ENCODE data around the gene GPD2.

Gene GPD2

GRCh38 chr2:156459720-156460119 is 23.5 kb downstream of the GPD2 start:
- no peak for DNase-seq (ENCODE audit: low spot score)
- in situ Hi-C loops (cut with MboI; ENCODE audit: low sequenced_read_pairs, unreplicated experiment), result no loop called here
- TF ChIP-seq, protein P1, sequence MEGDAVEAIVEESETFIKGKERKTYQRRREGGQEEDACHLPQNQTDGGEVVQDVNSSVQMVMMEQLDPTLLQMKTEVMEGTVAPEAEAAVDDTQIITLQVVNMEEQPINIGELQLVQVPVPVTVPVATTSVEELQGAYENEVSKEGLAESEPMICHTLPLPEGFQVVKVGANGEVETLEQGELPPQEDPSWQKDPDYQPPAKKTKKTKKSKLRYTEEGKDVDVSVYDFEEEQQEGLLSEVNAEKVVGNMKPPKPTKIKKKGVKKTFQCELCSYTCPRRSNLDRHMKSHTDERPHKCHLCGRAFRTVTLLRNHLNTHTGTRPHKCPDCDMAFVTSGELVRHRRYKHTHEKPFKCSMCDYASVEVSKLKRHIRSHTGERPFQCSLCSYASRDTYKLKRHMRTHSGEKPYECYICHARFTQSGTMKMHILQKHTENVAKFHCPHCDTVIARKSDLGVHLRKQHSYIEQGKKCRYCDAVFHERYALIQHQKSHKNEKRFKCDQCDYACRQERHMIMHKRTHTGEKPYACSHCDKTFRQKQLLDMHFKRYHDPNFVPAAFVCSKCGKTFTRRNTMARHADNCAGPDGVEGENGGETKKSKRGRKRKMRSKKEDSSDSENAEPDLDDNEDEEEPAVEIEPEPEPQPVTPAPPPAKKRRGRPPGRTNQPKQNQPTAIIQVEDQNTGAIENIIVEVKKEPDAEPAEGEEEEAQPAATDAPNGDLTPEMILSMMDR (IDR thresholded peaks at IDR 0.05; ENCODE audit: borderline replicate concordance, control extremely low read depth, extremely low read depth, insufficient read depth, missing control alignments), result no peak

DNA sequence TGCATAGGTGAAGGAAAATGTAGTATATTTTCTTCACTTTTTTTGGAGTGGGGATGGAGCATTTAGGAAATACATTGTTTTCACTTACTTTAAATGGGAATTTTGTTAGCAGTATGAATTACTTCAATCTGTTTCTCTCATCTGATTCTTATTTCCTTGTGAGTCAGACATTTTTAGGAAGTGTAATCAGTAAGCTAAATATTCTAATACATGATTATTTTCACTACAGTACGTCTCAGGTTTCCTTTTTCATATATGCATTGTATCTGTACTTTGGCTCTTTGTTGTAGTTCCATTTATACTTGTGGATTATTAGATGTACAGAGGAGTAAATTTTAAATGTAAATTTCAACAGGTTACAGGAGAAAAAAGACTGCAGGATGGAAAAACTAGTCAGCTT is 27.9 kb downstream of the GPD2 start:
- no peak for DNase-seq (ENCODE audit: low spot score)
- in situ Hi-C loops (cut with MboI; ENCODE audit: low sequenced_read_pairs, unreplicated experiment), result no loop called here
- TF ChIP-seq, protein P1 (IDR thresholded peaks at IDR 0.05; ENCODE audit: borderline replicate concordance, control extremely low read depth, extremely low read depth, insufficient read depth, missing control alignments), result no peak

DNA sequence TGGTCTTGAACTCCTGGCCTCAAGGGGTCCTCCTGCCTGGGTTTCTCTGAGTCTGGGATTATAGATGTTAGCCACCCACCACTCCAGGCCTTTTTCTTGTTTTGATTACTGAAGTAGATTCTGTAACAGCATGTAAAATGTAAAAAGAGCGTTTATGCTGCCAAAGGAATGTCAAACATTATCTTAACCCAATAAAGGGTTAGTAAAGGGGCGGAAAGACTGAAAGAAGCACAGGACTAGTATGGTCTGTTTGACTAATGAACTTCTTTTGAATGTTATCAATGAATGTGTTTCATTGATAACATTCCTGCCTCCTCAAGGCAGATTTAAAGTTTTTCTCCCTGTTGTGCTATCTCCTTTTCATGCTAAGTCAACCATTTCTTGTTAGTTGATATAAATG is 29.4 kb downstream of the GPD2 start:
- DNase-seq (ENCODE audit: low spot score), result no peak
- in situ Hi-C loops (cut with MboI; ENCODE audit: low sequenced_read_pairs, unreplicated experiment), result no loop called here
- TF ChIP-seq, protein P1 (IDR thresholded peaks at IDR 0.05; ENCODE audit: borderline replicate concordance, control extremely low read depth, extremely low read depth, insufficient read depth, missing control alignments), result no peak

DNA sequence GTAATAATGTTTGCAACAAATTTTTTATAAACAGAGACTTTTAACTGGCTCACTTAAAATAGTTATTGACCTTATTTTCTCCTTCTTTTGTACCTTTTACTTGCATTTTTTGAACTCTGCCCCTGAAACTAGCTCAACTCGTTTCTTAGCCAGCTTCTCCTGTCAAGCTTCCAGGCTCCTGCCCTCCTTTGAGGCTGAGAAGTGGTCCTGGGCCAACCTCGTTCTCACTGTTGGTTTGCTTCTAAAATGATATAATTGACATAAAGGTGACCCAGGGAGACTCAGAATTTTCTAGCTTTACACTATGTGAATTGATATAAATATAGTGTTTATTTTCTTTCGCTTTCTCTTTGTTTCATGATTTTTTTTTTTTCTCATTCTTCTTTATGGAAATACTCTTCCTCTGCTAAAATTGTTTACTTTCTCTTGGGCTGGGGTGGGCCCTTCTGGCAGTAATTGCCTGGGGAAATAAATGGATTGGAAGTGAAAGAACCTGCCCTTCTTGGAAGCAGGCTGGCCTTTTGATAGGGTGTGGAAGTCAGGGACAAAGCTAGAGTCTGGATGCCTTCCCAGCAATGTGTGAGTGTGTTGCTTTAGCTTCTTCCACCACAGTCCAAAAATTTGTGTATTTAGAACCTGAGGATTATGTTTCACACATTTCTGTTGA is 30.7 kb downstream of the GPD2 start:
- TF ChIP-seq, protein P1 (IDR thresholded peaks at IDR 0.05; ENCODE audit: borderline replicate concordance, control extremely low read depth, extremely low read depth, insufficient read depth, missing control alignments), result no peak
- in situ Hi-C loops (cut with MboI; ENCODE audit: low sequenced_read_pairs, unreplicated experiment), result no loop called here
- no peak for DNase-seq (ENCODE audit: low spot score)

DNA sequence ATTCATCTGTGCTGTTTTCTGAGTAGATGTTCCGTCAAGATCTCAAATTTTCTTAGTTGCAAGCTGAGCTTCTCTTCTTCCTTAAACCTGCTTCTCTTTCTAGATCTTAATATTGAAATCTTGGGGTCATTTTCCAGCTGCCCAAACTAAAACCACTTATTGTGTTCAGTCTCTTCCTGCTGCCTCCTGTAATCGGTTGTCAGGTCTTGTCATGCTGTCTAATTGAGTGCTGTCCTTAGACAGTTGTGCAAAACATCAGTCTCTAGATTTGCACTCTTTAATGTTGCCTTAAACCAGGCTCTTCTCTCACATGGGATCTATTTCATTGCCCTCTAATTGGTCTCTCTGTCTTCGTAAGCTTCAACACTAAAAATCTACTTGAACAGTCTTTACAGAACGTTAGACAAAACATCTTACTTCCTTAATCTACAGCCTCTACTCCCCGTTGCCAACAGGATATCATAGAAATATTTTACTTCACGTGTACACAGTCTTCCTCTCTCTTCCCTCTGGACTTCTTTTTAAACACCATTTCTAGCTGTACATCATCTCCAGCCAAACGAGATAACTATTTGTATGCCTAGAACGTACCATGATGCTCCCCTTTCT is 34.9 kb downstream of the GPD2 start:
- no peak for DNase-seq (ENCODE audit: low spot score)
- in situ Hi-C loops (cut with MboI; ENCODE audit: low sequenced_read_pairs, unreplicated experiment), result no loop called here
- TF ChIP-seq, protein P1 (IDR thresholded peaks at IDR 0.05; ENCODE audit: borderline replicate concordance, control extremely low read depth, extremely low read depth, insufficient read depth, missing control alignments), result no peak

GRCh38 chr2:156471762-156472161 is 35.6 kb downstream of the GPD2 start:
- no peak for DNase-seq (ENCODE audit: low spot score)
- TF ChIP-seq, protein P1 (IDR thresholded peaks at IDR 0.05; ENCODE audit: borderline replicate concordance, control extremely low read depth, extremely low read depth, insufficient read depth, missing control alignments), result no peak
- in situ Hi-C loops (cut with MboI; ENCODE audit: low sequenced_read_pairs, unreplicated experiment), result no loop called here

Data from GM13976 (cell line).